Trophoblast cell (in vitro differentiated cells and primary cell): ENCODE data around the gene RNF167.

ENCODE experiments used
- DNase-seq, 2 donors: peaks; one replicate each; pipeline ENCODE4 v3.0.0-alpha.2; 2016
- H2AFZ ChIP-seq: 2 replicates; pipeline ENCODE4 v1.6.1; 2013; ENCODE audit warnings: low read length, moderate library complexity, mild to moderate bottlenecking; ENCODE audit not compliant: insufficient read depth, poor library complexity
- H2AK5ac ChIP-seq: 2 replicates; pipeline ENCODE4 v1.6.1; 2013; ENCODE audit warnings: mild to moderate bottlenecking, low read length
- H2BK120ac ChIP-seq: 2 replicates; pipeline ENCODE4 v1.6.1; 2013; ENCODE audit warnings: low read length, mild to moderate bottlenecking, moderate library complexity; ENCODE audit not compliant: insufficient read depth, poor library complexity
- H2BK12ac ChIP-seq: 2 replicates; pipeline ENCODE4 v1.6.1; 2013; ENCODE audit warnings: mild to moderate bottlenecking, low read length, moderate library complexity
- H2BK5ac ChIP-seq: 2 replicates; pipeline ENCODE4 v1.6.1; 2013; ENCODE audit warnings: low read length, low read depth, moderate library complexity, mild to moderate bottlenecking; ENCODE audit not compliant: poor library complexity
- H3K14ac ChIP-seq: 2 replicates; pipeline ENCODE4 v1.6.1; 2013; ENCODE audit warnings: mild to moderate bottlenecking, low read length
- H3K18ac ChIP-seq: 2 replicates; pipeline ENCODE4 v1.6.1; 2013; ENCODE audit warnings: mild to moderate bottlenecking, low read length
- H3K23ac ChIP-seq: 2 replicates; pipeline ENCODE4 v1.6.1; 2013; ENCODE audit warnings: low read length
- H3K27ac ChIP-seq: 2 replicates; pipeline ENCODE4 v1.5.1; 2013; ENCODE audit warnings: low read depth, mild to moderate bottlenecking, inconsistent platforms, low read length, moderate library complexity
- H3K27me3 ChIP-seq: 2 replicates; pipeline ENCODE4 v1.6.1; 2013; ENCODE audit warnings: inconsistent platforms, mild to moderate bottlenecking, low read length, moderate library complexity; ENCODE audit not compliant: insufficient read depth
- H3K36me3 ChIP-seq, 2 experiments: 1 replicate in 1 of 2; 2 replicates in 1 of 2; pipeline ENCODE4 v1.6.1; 2013; ENCODE audit warnings: low read length in 2 of 2, mild to moderate bottlenecking in 2 of 2, moderate library complexity in 1 of 2; ENCODE audit not compliant: insufficient read depth in 2 of 2, control insufficient read depth in 1 of 2
- H3K4ac ChIP-seq: 2 replicates; pipeline ENCODE4 v1.6.1; 2013; ENCODE audit warnings: low read depth, mild to moderate bottlenecking, low read length, moderate library complexity
- H3K4me1 ChIP-seq, 2 experiments: 1 replicate in 1 of 2; 2 replicates in 1 of 2; pipeline ENCODE4 v1.6.1; 2013; ENCODE audit warnings: low read length in 2 of 2, mild to moderate bottlenecking in 2 of 2, moderate library complexity in 1 of 2; ENCODE audit not compliant: insufficient read depth in 2 of 2, control insufficient read depth in 1 of 2
- H3K4me2 ChIP-seq: 2 replicates; pipeline ENCODE4 v1.6.1; 2013; ENCODE audit warnings: inconsistent platforms, mild to moderate bottlenecking, low read length, moderate library complexity
- H3K4me3 ChIP-seq: 2 replicates; pipeline ENCODE4 v1.5.1; 2013; ENCODE audit warnings: mild to moderate bottlenecking, low read depth, low read length, inconsistent platforms
- H3K79me1 ChIP-seq: one replicate; pipeline ENCODE4 v1.6.1; 2013; ENCODE audit warnings: low read length
- H3K79me2 ChIP-seq: 2 replicates; pipeline ENCODE4 v1.6.1; 2013; ENCODE audit warnings: low read length, mild to moderate bottlenecking; ENCODE audit not compliant: control insufficient read depth, insufficient read depth, poor library complexity
- H3K9ac ChIP-seq: 2 replicates; pipeline ENCODE4 v1.6.1; 2013; ENCODE audit warnings: mild to moderate bottlenecking, low read length
- H3K9me3 ChIP-seq: 2 replicates; pipeline ENCODE4 v1.6.1; 2013; ENCODE audit warnings: low read depth, mild to moderate bottlenecking, control low read depth, inconsistent platforms, low read length; ENCODE audit not compliant: insufficient read depth
- H4K12ac ChIP-seq: 2 replicates; pipeline ENCODE4 v1.6.1; 2013; ENCODE audit warnings: low read depth, mild to moderate bottlenecking, low read length, moderate library complexity
- H4K8ac ChIP-seq: 2 replicates; pipeline ENCODE4 v1.6.1; 2013; ENCODE audit warnings: low read depth, mild to moderate bottlenecking, low read length, moderate library complexity
- H4K91ac ChIP-seq: one replicate; pipeline ENCODE4 v1.6.1; 2013; ENCODE audit warnings: low read depth, mild to moderate bottlenecking, low read length, moderate library complexity
- WGBS: extraction: QIAGEN DNeasy Blood & Tissue Kit; methylation state at CpG from one replicate; pipeline ENCODE4 v1.1.7; 2013; ENCODE audit warnings: missing lambda C conversion rate; ENCODE audit not compliant: insufficient read length, insufficient coverage; ENCODE audit errors: extremely low coverage; 5-methylcytosine and 5-hydroxymethylcytosine counted together

Gene RNF167

GRCh38 chr17:4893721-4894560, 46.1 kb upstream of the RNF167 start:
- no peak overlapping the region for H2BK5ac ChIP-seq
- H3K4me3 ChIP-seq = no peak overlapping the region
- H3K18ac ChIP-seq = no peak overlapping the region
- no peaks in the 10 kb centered on the region for H3K4me1 ChIP-seq
- no peak overlapping the region for H3K4ac ChIP-seq
- H3K79me1 ChIP-seq = no peaks in the 10 kb centered on the region
- no peak overlapping the region for H2AK5ac ChIP-seq
- no peaks in the 10 kb centered on the region for H3K27me3 ChIP-seq
- no peak overlapping the region for H4K12ac ChIP-seq
- DNase-seq = no peak
- H3K14ac ChIP-seq = no peak overlapping the region
- no peak overlapping the region for H2AFZ ChIP-seq
- no peak overlapping the region for H4K8ac ChIP-seq
- H3K23ac ChIP-seq = no peak overlapping the region
- H3K36me3 ChIP-seq = peaks cover 91 to 94% of the 10 kb centered on the region in 2 experiments
- no peak overlapping the region for H4K91ac ChIP-seq
- H3K27ac ChIP-seq = no peak overlapping the region
- no CpG with 5 or more reads among the region's 31 CpGs for WGBS
- H3K79me2 ChIP-seq = no peaks in the 10 kb centered on the region
- H2BK120ac ChIP-seq = no peak overlapping the region
- no peak overlapping the region for H3K4me2 ChIP-seq
- H2BK12ac ChIP-seq = no peak overlapping the region
- H3K9me3 ChIP-seq = peaks cover 1% of the 10 kb centered on the region
- H3K9ac ChIP-seq = no peak overlapping the region

GRCh38 chr17:4895121-4895520, 44.9 kb upstream of the RNF167 start:
- H3K18ac ChIP-seq = no peak overlapping the region
- peaks cover 1% of the 10 kb centered on the region for H3K9me3 ChIP-seq
- WGBS = no CpG with 5 or more reads among the region's 13 CpGs
- no peak overlapping the region for H2AK5ac ChIP-seq
- no peak overlapping the region for H2AFZ ChIP-seq
- H3K14ac ChIP-seq = no peak overlapping the region
- no peaks in the 10 kb centered on the region for H3K79me2 ChIP-seq
- no peak overlapping the region for H3K9ac ChIP-seq
- H3K4ac ChIP-seq = no peak overlapping the region
- no peak for DNase-seq
- H2BK5ac ChIP-seq = no peak overlapping the region
- H4K91ac ChIP-seq = no peak overlapping the region
- no peak overlapping the region for H3K23ac ChIP-seq
- H4K12ac ChIP-seq = no peak overlapping the region
- H3K4me1 ChIP-seq = no peaks in the 10 kb centered on the region
- no peaks in the 10 kb centered on the region for H3K27me3 ChIP-seq
- H3K27ac ChIP-seq = no peak overlapping the region
- H3K4me2 ChIP-seq = no peak overlapping the region
- no peak overlapping the region for H4K8ac ChIP-seq
- no peak overlapping the region for H2BK120ac ChIP-seq
- H3K4me3 ChIP-seq = no peak overlapping the region
- H3K79me1 ChIP-seq = no peaks in the 10 kb centered on the region
- no peak overlapping the region for H2BK12ac ChIP-seq
- H3K36me3 ChIP-seq = peaks cover 90 to 97% of the 10 kb centered on the region in 2 experiments

GRCh38 chr17:4895657-4896331, 44.3 kb upstream of the RNF167 start:
- no peak overlapping the region for H3K27ac ChIP-seq
- H3K14ac ChIP-seq = no peak overlapping the region
- no CpG with 5 or more reads among the region's 27 CpGs for WGBS
- peaks cover 89 to 97% of the 10 kb centered on the region in 2 experiments for H3K36me3 ChIP-seq
- H3K79me2 ChIP-seq = no peaks in the 10 kb centered on the region
- no peaks in the 10 kb centered on the region for H3K79me1 ChIP-seq
- H4K8ac ChIP-seq = no peak overlapping the region
- H3K27me3 ChIP-seq = no peaks in the 10 kb centered on the region
- no peak overlapping the region for H3K18ac ChIP-seq
- H2AK5ac ChIP-seq = no peak overlapping the region
- no peak overlapping the region for H3K4ac ChIP-seq
- H3K4me1 ChIP-seq = no peaks in the 10 kb centered on the region
- peak in 1 of 2 donors; percentile 23 for DNase-seq
- no peak overlapping the region for H2AFZ ChIP-seq
- no peak overlapping the region for H4K12ac ChIP-seq
- H3K9ac ChIP-seq = no peak overlapping the region
- H3K4me3 ChIP-seq = no peak overlapping the region
- no peak overlapping the region for H3K4me2 ChIP-seq
- H3K9me3 ChIP-seq = peaks cover 1% of the 10 kb centered on the region
- no peak overlapping the region for H2BK12ac ChIP-seq
- no peak overlapping the region for H4K91ac ChIP-seq
- H2BK5ac ChIP-seq = no peak overlapping the region
- no peak overlapping the region for H3K23ac ChIP-seq
- no peak overlapping the region for H2BK120ac ChIP-seq

- DNase-seq = no peak
- Histone ChIP-seq H3K27me3 (no peaks in the 10 kb centered on the region), H3K14ac (no peak overlapping the region), H3K9ac (no peak overlapping the region), H3K9me3 (peaks cover 1% of the 10 kb centered on the region), H4K91ac (no peak overlapping the region), H3K79me2 (no peaks in the 10 kb centered on the region), H3K18ac (no peak overlapping the region), H3K4me3 (no peak overlapping the region), H2BK5ac (no peak overlapping the region), H3K79me1 (no peaks in the 10 kb centered on the region), H3K36me3 (peaks cover 86 to 97% of the 10 kb centered on the region in 2 experiments), H3K4me2 (no peak overlapping the region), H3K4me1 (no peaks in the 10 kb centered on the region), H2BK120ac (no peak overlapping the region), H4K12ac (no peak overlapping the region), H2AK5ac (no peak overlapping the region), H3K27ac (no peak overlapping the region), H3K4ac (no peak overlapping the region), H4K8ac (no peak overlapping the region), H3K23ac (no peak overlapping the region), H2BK12ac (no peak overlapping the region), H2AFZ (no peak overlapping the region)
- no CpG with 5 or more reads among the region's 27 CpGs for WGBS
Measured at GRCh38 chr17:4896332-4897197, 43.5 kb upstream of the RNF167 start.
